Vagina (tissue), 2 donors: Measurements from ENCODE around the gene GRIPAP1.
A peak's percentile ranks its signal among the peaks of the same experiment; 100 is the strongest.

Experiments
- CTCF ChIP-seq, 3 experiments: fragments of 450-650 bp in 2 of 3; fragments of 200-600 bp in 1 of 3; sonication (generic) in 1 of 3; IDR thresholded peaks; one replicate each; pipeline ENCODE4 v1.5.1; 2017 to 2019; ENCODE audit warnings: antibody characterized with exemption in 3 of 3, mild to moderate bottlenecking in 2 of 3, moderate library complexity in 2 of 3
- POLR2A ChIP-seq, 2 donors: fragments of 450-650 bp; IDR thresholded peaks; one replicate each; pipeline ENCODE4 v1.6.1; 2017; ENCODE audit warnings: antibody characterized with exemption in 2 of 2, mild to moderate bottlenecking in 2 of 2, moderate library complexity in 2 of 2
- POLR2AphosphoS5 ChIP-seq, 2 donors: sonication (generic); formaldehyde crosslinking; IDR thresholded peaks; one replicate each; pipeline ENCODE4 v1.9.0; 2017; ENCODE audit warnings: antibody characterized with exemption in 2 of 2, mild to moderate bottlenecking in 2 of 2, low read depth in 1 of 2; ENCODE audit not compliant: insufficient read depth in 1 of 2

GRCh38 chrX:48972220-48973164 is 29.6 kb downstream of the GRIPAP1 start:
- TF ChIP-seq CTCF (IDR thresholded peaks at IDR 0.05) (peak in 1 of 3 experiments; percentile 38), POLR2AphosphoS5 (IDR thresholded peaks at IDR 0.05; ENCODE audit: insufficient read depth in 1 of 2, low read depth in 1 of 2) (no peak), POLR2A (IDR thresholded peaks at IDR 0.05) (no peak)
